HG03442 (cell line): ENCODE data around the gene SSBP4.

Experiments
- ATAC-seq: cut with Tn5 transposase; IDR thresholded peaks from one replicate; pipeline ENCODE4 v1.9.1; 2021; ENCODE audit warnings: mild to moderate bottlenecking, moderate library complexity; ENCODE audit not compliant: unreplicated experiment

The SSBP4 gene

GRCh38 chr19:18441804-18442788 is 22.9 kb downstream of the SSBP4 start:
- no peak for ATAC-seq

GRCh38 chr19:18442941-18443340 is 23.7 kb downstream of the SSBP4 start:
- ATAC-seq = no peak

- no peak for ATAC-seq
Measured at GRCh38 chr19:18443406-18443805, 24.2 kb downstream of the SSBP4 start.

DNA sequence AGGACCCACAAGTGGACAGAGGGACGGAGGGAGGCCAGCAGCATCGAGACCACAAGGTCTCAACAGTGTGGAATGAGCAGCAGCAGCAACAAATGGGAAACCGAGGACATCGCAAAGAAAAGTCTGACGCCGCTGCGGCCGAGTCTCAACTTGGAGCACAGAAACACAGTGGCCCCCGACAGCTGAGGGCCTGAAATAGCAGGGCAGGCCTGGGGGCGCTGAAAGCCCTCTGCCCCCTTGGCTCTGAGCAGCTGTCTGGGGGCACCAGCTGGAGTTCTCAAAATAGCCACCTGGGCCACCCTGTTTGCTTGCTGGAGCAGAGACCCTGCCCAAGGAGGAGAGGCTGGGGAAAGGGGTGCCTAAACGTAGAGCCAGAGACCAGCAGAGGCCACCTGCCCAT is 24.6 kb downstream of the SSBP4 start:
- ATAC-seq = no peak

- ATAC-seq = no peak
Measured at GRCh38 chr19:18444513-18444912, 25.3 kb downstream of the SSBP4 start.

- ATAC-seq = no peak
Measured at GRCh38 chr19:18445262-18445948, 26.2 kb downstream of the SSBP4 start.

- no peak for ATAC-seq
Measured at GRCh38 chr19:18446145-18446810, 27.1 kb downstream of the SSBP4 start.

- ATAC-seq = no peak
Measured at GRCh38 chr19:18446811-18447359, 27.7 kb downstream of the SSBP4 start.

DNA sequence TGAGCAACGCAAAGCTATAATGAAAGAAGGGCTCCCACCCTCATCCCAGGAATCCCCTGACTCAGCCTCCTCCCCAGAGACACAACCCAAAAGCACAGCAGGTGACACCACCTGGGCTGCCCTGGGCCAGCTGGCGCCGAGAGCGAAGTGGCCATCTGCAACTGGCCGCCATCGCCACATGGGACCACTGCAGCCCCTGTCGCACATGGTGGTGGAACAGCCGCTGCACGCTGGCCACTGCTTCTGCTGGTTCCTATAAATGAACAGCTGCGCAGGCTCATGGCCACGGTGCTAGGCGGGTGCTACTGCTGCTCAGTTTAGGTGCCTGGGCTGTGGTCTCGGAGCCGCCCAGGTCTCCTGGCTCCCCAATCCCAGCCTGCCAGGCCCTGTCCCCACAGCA is 30.4 kb downstream of the SSBP4 start:
- ATAC-seq = no peak

DNA sequence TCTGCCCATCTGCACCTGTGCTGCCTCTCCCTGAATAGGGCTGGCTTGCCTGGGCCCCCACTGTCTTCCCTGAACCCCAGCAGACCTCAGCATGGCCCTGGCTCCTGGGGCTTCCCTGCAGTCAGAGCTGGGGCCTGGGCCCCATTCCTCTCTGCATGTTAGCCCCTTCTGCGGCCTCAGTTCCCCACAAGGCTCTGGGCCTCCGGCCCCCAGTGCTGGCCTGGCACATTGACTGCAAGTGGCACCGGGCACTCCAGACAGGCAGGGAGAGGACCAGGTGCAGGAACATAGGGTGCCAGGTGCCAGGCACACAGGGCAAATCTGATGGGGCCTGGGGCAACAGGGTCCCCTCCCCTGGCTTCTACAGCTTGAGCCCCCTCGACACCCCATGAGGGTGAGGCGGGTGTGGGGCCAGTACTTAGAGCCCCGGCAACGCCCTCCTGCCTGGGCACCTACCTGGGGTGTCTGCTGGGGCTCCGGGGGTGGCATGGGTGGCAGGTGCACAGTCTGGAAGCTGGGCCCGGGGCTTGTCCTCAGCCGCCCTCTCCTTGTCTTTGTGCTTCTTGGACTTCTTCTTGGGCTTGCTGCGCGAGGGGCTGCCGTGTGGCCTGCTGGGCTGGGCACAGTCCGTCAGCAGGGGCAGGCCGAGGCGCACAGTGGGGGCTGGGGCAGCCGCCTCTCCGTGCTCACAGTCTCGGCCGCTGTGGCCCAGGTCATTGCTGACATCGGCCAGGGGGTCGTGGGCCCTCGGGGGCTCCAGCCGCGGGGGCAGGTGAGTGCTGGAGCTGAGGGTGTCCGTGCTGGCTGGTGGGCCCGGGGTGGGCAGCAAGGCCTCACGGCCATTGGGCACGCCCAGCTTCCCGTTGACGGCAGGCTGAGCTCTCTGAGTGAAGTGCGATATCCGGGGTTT is 31.1 kb downstream of the SSBP4 start:
- no peak for ATAC-seq

DNA sequence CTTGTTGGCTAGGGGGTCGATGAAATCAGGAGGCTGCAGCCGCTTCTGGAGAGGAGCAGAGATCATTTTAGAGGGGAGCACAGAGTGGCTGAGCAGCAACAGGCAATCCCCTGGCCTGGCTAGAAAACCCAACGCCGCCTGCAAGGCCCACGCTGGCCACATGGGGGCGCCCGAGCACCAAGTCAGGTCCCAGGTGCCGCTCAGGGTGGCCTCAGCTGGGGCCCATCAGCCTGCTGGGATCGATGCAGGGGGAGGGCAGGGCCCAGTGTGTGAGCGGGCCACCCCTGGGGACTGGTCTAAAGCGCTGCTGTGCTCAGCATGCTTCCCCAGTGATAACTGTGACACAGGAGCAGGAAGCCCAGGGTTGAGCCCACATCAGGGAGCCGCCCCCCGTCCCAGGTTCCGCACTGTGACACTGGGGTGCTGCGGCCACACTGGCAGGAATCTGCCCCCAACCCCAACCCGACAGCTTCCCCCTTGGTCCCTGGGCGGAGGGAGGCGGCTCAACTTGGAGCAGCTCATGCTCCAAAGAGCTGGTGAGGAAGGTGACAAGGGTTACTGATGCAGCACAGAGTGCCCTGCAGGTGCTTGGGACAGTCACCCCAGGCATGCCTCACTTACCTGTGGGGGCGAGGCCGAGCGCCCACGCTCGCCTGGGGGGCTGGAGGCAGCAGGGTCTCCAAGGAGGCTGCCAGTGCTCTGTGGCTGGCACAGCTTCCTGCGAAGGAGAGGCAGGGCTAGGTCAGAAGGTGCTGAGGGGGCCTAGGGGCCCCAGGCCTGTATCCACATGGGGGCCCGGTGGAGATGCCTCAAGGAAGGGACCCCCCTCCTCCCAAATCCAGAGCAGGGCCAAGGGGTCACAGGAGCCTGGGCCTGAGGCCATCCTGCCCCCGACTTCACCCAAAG is 32.0 kb downstream of the SSBP4 start:
- peak; percentile 47 for ATAC-seq

- no peak for ATAC-seq
Measured at GRCh38 chr19:18452386-18452785, 33.2 kb downstream of the SSBP4 start.

- ATAC-seq = no peak
Measured at GRCh38 chr19:18453269-18454024, 34.2 kb downstream of the SSBP4 start.

DNA sequence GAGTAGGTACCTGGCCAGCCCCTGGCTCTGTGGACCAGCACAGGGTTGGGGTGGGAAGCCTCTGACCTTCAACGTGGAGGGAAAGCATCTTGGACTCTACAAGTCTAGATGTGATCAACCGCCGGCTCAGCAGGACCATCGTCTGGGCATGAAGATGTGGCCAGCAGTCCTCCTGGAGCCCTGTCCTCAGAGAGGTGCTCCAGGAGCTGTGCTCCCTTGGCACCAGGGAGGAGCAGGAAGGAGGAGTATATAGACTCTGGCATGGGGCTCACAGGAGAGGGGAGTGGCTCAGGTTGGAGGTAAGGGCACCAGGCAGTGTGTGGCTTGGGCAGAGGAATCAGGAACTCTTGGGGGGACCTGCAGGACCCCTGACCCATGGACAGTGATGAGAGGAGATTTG is 37.1 kb downstream of the SSBP4 start:
- no peak for ATAC-seq

GRCh38 chr19:18456974-18457373 is 37.8 kb downstream of the SSBP4 start:
- ATAC-seq = no peak

DNA sequence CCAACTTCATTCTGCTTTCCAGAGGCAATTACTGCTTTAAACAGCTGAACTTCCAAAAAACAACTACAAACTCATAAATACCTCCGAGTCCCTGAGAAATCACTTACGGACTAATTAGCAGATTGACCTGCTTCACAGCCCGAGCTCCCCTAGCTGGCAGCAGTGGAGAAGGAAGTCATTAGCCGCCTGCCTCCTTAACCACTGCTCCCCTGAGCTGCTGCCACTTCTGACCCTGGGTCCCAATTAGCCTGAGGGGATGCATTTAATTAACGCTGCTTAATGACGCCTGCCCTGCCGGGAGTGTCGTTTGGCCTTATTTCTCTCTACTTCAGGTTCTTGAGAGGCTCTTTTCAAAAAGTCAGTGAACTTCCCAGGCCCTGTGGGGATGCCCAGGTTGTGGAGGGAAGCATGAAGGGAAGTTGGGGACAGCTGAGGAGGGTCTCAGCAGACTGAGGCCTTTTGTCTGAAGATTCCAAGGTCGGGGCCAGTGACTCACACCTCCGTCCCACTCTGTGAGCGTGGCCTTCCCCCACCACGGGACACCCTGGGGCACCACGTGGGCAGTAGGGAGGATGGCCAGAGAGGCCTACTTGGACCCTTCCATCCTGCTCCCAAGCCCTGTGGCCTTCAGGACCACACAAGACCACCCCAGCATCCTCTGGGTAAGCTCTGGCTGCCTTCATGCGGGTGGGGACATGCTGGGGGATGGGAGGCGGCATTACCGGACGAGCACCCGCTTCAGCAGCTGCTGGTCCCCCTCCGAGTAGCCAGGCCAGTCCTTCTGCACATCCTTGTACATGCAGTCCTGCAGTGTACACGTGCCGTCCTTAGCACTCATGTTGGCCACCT is 38.5 kb downstream of the SSBP4 start:
- ATAC-seq = no peak

GRCh38 chr19:18460900-18461299 is 41.7 kb downstream of the SSBP4 start:
- ATAC-seq = no peak

DNA sequence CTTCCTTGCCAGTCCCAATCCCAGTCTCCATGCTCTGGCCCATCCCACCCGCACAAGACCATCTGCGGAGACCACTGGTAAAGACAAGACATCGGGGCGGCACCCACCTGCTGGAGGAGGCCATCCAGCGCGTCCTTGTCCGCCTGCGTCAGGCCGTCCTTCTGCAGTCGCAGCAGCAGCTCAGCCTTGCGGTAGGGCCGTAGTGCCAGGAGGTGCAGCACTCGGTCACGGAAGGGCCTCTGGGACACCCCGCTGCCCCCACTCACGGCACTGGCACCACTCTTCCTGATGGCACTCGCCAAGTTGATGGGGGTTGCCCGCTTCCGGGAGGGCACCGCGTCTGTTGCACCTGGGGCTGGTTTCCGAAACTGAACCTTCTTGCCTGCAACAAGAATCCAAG is 42.3 kb downstream of the SSBP4 start:
- ATAC-seq = no peak
